LNCAP (cell line): ENCODE measurements around the gene TBL1XR1.

Experiments
- TF ChIP-seq, protein P1 (sequence below): fragments of 450-650 bp; IDR thresholded peaks from 2 replicates; pipeline ENCODE4 v1.5.1; 2017; ENCODE audit warnings: mild to moderate bottlenecking

Gene TBL1XR1

DNA sequence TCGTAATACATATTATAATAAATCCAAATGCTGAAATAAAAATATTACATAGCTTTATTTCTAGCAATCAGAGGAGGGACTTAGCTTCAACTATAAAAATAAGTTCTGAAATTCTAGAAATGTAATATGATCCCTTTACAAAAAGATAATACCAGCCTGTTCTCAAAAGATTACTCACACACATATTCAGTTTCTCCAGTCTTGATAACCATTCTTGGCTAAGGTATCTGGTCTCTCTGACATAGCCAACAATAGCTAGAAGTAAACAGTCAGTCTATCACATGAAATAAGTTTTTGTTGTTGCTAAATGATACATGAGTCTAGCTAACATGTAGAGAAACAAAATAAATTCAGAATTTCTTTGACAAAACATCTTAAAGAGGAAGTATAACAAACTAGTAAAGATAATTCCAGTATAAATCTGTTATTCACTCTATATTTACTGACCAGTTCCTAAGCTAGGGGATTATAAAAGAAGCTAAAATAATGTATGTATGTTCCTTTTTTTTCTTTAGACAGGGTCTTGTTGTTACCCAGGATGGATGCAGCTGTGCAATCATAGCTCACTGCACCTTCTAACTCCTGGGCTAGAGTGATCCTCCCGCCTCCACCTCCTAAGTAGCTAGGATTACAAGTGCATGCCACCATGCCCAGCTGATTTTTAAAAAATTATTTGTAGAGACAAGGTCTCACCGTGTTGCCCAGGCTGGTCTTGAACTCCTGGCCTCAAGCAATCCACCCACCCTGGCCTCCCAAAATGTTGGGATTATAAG, 170.6 kb downstream of the TBL1XR1 start:
- TF ChIP-seq, protein P1, sequence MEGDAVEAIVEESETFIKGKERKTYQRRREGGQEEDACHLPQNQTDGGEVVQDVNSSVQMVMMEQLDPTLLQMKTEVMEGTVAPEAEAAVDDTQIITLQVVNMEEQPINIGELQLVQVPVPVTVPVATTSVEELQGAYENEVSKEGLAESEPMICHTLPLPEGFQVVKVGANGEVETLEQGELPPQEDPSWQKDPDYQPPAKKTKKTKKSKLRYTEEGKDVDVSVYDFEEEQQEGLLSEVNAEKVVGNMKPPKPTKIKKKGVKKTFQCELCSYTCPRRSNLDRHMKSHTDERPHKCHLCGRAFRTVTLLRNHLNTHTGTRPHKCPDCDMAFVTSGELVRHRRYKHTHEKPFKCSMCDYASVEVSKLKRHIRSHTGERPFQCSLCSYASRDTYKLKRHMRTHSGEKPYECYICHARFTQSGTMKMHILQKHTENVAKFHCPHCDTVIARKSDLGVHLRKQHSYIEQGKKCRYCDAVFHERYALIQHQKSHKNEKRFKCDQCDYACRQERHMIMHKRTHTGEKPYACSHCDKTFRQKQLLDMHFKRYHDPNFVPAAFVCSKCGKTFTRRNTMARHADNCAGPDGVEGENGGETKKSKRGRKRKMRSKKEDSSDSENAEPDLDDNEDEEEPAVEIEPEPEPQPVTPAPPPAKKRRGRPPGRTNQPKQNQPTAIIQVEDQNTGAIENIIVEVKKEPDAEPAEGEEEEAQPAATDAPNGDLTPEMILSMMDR = no peak

DNA sequence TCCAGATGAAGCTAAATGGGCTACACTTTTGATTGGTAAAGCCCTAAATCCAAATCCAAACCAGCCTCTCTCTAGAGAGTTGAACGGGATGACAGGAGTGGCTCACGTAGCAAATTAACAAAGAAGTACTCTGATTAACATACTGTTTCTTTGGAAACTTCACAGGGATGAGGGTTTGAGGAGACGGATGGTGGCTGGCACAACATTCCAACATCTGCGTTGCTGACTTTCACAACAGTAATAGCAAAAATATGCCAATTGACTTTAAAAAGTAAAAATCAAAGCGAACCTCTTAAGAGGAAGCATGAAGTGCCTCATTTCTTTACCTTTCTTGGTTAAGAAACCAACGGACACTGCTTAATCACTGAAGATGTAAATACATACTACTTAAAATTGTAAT, 181.4 kb downstream of the TBL1XR1 start:
- TF ChIP-seq, protein P1 = no peak

DNA sequence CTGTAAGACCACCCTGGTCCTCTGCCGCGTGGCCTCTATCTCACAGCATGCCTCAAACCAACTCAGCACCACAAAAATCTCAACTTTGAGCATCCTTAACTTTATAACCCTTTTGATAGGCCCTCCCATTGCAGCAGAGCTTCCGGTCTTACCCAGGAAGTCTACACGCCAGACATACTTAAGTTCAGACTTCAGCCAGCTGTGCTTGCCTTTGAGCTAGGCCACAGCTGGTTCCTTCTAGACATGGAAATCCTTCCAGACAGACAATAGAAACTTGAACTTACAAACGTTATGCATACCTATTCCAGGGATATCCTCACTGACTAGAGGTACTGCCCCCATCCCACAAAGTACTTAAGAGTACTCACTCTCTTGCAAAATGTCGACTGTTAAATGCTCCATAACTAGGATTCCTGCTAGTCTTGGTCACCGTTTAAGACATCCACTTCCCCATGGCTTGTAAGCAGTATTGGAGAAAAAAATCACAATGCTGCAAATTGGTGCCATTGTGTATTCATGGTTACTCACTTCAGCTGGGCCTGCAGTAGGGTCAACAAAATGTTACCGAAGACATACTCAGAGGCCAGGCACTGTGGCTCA, 183.5 kb downstream of the TBL1XR1 start:
- TF ChIP-seq, protein P1 = no peak

DNA sequence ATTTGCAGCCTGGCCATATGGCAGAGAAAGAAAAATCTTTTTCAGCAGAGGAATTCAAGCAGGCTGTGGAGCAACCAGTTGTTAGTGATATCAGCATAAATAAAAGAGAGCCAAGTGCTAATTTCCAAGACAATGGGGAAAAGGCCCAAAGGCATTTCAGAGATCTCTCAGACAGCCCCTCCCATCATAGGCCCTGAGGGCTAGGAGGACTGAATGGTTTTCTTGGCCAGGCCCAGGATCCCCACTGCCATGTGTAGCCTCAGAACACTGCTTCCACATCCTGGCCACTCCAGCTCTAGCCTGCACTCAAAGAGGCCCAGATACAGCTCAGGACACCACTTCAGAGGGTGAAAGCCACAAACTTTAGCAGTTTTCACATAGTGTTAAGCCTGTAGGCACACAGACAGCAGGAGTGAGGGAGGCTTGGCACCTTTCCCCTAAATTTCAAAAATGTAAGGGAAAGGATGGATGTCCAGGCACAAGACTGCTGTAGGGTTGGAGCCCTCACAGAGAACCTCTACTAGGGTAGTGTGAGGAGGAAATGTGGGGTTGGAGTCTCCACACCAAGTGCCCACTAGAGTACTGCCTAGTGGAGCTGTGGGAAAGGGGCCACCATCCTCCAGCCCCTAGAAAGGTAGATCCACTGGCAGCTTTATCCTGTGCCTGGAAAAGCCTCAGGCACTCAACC, 191.4 kb downstream of the TBL1XR1 start:
- TF ChIP-seq, protein P1 = no peak

DNA sequence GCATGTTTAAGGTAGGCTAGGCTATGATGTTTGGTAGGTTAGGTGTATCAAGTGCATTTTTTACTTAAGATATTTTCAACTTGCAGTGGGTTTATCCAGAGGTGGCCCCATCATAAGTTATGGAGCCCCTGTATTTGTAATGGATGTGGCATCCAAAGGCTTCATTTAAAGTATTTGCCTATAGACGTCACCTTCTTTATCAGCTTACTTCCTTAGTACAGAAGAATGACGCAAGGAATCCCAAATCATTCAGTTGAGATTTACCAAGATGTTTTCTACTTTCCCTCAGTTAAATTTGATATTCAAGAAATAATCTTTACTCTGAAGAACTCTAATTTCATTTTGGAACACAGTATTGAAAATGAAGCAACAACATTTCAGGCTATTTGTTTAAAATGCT, 201.3 kb downstream of the TBL1XR1 start:
- TF ChIP-seq, protein P1 = no peak

DNA sequence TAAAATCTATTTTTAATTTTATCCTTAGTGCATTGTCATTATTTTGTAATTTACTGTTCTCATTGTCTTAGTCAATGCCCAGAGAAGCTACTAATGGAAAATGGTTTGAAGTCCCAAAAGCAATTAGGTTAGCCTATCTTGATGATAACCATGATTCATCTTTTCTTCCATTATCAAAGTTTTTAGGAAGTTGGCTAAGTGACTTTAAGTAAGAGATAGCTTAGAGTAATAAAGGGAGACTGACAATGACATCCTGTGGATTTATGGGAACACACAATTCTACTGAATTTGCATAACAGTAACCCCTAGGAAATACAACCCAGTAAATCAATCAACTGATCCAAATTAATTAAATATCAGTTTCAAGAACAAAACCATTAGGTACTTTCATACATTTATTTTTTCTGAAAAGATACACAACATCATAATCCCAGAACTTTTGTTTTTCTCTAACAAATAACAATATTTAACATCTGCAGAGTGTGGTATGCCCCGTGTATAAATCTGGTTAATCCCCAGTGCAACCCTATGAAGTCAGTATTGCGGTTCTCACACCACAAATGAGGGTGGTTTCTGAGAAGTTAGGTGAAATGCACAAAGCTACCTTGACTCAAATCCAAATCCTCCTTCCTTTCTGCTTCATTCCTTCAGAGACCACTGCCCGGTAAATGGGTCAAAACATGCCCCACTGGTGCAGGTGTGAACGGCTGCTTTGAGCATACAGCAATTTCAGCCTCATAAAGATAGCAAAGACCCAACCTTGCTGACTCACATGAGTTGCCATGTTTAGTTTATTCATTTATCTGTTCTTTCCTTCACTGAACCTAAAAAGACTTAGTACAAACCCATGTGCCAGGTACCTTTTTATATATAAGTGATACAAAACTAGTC, 202.1 kb downstream of the TBL1XR1 start:
- TF ChIP-seq, protein P1 = no peak

DNA sequence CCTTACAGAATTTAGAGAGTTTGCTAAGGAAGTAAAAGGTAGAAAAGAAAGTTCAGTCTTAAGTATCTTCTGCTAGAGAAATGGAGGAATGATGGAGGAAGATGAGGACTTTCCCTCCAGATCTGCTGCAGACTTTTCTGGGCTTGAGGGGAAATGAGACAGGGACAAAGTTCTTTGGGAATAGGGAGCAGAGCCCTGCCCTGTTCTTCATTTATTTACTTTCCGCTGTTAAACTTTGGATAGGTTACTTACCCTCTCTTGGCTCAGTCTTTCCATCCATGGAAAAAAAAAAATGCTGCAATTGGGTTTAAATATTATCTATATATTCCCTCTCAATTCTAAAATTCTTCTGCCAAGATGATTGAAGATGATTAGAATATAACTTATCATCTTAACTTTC, 202.9 kb downstream of the TBL1XR1 start:
- TF ChIP-seq, protein P1 = no peak
